ENCODE results near the gene FBN1. TPM values are rescaled to one million over a fixed set of nuclear protein-coding genes. Genes with fewer than 3 reads are reported as not detected.
A peak's percentile ranks its signal among the peaks of the same experiment; 100 is the strongest.

Gene FBN1
- total RNA-seq, 8 experiments from 2014 or later = 3.4 to 777 (median 10.1) TPM

DNA sequence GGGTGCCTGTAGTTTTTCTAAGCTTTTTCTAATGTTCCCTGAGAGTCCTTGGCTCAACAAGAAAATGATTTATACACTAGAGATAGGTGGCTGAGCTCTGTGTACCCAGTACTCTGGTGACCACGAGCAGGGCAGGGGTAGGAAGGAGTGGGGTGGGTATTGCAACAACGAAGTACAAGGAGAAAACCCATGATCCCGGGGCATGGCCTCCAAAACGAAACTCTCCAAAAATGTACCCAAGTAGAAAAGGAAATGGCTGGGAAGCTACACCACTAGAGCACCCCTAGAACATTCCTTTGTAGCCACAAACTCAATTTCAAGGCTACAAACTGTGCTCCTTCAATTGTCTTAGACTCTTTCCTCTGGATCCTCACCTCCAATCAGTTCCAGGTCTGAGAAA, 175.4 kb downstream of the FBN1 start:
- ATAC-seq (replicated peaks in 6 of 8) = no peak
- in situ Hi-C loops (cut with MboI; ENCODE audit: low pct_unique_long_range_greater_than_20kb in 2 of 9, low sequenced_read_pairs in 9 of 9, unreplicated experiment in 9 of 9) = no loop called here
- no peak overlapping the region for H3K27ac ChIP-seq
- no peaks in the 10 kb centered on the region for H3K4me1 ChIP-seq (replicated peaks in 1 of 2)
- no peak overlapping the region for H3K4me3 ChIP-seq
- 90 to 96% methylated on average over 2 to 4 of the region's 4 CpGs; no CpG with 5 or more reads in 8 of the 10 experiments for WGBS, 10 experiments

DNA sequence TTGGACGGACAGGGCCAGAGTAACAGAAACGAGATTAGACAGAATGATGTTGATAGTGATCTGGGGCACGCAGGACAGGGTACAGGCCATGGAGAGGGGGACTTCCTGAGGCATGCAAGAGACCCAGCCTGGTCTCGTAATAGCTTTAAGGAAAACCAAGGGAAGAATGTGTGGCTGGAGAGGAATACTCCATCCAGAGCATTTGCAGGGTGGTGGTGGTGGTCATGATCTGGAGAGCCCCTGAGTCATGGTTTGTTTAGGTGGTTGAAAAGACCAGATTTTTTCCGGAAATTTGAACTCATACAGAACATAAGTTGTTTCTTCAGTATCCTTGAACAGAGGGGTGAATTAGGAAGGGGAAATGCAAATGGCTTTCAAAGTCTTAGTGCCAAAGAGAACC, 175.8 kb downstream of the FBN1 start:
- H3K4me3 ChIP-seq = no peak overlapping the region
- in situ Hi-C loops (cut with MboI; ENCODE audit: low pct_unique_long_range_greater_than_20kb in 2 of 9, low sequenced_read_pairs in 9 of 9, unreplicated experiment in 9 of 9) = no loop called here
- no peak overlapping the region for H3K27ac ChIP-seq
- no peak for ATAC-seq (replicated peaks in 6 of 8)
- WGBS, 10 experiments = 83 to 100% (median 93%) methylated on average over 2 to 4 of the region's 5 CpGs; no CpG with 5 or more reads in 4 of the 10 experiments
- no peaks in the 10 kb centered on the region for H3K4me1 ChIP-seq (replicated peaks in 1 of 2)

DNA sequence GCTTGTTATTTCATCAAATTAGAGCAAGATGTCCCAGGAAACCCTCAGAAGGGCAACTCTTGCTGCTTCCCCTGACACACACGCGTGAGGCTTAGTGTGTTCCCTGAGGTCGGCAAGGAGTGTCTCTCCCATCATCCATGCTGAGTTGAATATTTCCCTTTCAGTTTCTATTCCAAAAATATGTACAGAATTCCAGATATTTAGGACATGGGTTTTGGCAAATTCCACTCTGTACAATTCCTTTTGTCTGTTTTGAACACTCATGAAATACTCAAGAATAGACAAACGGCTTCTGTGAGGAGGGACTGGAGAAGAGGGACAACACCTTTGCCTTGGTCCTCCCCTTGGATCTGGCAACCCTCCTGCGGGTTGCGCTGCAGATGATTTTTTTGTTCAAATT, 176.2 kb downstream of the FBN1 start:
- no peak overlapping the region for H3K27ac ChIP-seq
- in situ Hi-C loops (cut with MboI; ENCODE audit: low pct_unique_long_range_greater_than_20kb in 2 of 9, low sequenced_read_pairs in 9 of 9, unreplicated experiment in 9 of 9) = no loop called here

DNA sequence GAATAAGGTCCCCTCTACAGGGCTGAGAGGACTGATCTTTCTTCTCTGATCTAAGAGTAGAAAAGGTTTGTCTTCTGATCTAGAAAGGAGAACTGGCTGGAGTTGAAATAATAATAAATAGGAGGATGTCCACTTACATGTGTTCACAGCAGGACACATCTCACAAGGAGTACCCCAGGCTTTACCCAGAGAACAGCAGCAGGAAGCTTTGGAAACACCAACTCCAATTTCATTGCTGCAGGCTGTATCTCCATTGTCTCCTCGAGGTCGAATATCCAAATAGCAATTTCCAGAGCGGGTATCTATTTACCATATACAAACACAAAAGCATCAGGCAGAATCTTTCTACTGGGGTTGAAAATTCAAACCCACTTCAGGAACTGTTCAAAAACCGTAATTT, 177.7 kb downstream of the FBN1 start:
- ATAC-seq (replicated peaks in 6 of 8) = peak in 1 of 8 experiments; percentile 12
- in situ Hi-C loops (cut with MboI; ENCODE audit: low pct_unique_long_range_greater_than_20kb in 2 of 9, low sequenced_read_pairs in 9 of 9, unreplicated experiment in 9 of 9) = no loop called here

More for the DNA sequence above, 176.2 kb downstream of the FBN1 start:
- H3K4me3 ChIP-seq = no peak overlapping the region
- no peaks in the 10 kb centered on the region for H3K4me1 ChIP-seq (replicated peaks in 1 of 2)
- 92 to 100% (median 95%) methylated on average over 1 to 6 of the region's 6 CpGs; no CpG with 5 or more reads in 2 of the 10 experiments for WGBS, 10 experiments
- no peak for ATAC-seq (replicated peaks in 6 of 8)

DNA sequence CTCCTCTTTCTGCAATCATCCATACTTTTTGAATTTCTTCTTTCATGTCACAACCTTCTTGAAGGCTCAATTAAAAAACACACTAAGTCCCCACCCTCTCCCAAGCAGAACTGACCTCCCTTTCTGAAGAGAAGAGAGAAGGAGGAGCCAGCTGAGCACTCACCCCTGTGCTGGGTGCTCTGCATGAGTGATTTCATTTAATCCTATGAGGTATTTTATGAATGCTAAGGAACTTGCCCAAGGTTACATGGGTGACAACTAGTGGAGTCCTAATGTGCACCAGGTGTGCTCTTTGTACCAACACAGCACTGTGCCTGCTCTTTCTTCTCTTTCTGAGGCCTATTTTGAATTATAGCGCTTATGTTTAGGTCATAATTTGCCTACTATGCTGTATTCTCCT, 178.7 kb downstream of the FBN1 start:
- no peak overlapping the region for H3K27ac ChIP-seq
- H3K4me3 ChIP-seq = no peak overlapping the region
- in situ Hi-C loops (cut with MboI; ENCODE audit: low pct_unique_long_range_greater_than_20kb in 2 of 9, low sequenced_read_pairs in 9 of 9, unreplicated experiment in 9 of 9) = no loop called here
- ATAC-seq (replicated peaks in 6 of 8) = peak in 2 of 8 experiments; percentile 51 to 52
- 89 to 100% (median 100%) methylated on average over 1 of the region's 1 CpG; no CpG with 5 or more reads in 2 of the 10 experiments for WGBS, 10 experiments
- H3K4me1 ChIP-seq (replicated peaks in 1 of 2) = no peaks in the 10 kb centered on the region

More for the DNA sequence above, 177.7 kb downstream of the FBN1 start:
- H3K4me1 ChIP-seq (replicated peaks in 1 of 2) = no peaks in the 10 kb centered on the region
- no peak overlapping the region for H3K27ac ChIP-seq
- 20 to 96% (median 71%) methylated on average over 2 to 4 of the region's 4 CpGs; no CpG with 5 or more reads in 2 of the 10 experiments for WGBS, 10 experiments
- no peak overlapping the region for H3K4me3 ChIP-seq

DNA sequence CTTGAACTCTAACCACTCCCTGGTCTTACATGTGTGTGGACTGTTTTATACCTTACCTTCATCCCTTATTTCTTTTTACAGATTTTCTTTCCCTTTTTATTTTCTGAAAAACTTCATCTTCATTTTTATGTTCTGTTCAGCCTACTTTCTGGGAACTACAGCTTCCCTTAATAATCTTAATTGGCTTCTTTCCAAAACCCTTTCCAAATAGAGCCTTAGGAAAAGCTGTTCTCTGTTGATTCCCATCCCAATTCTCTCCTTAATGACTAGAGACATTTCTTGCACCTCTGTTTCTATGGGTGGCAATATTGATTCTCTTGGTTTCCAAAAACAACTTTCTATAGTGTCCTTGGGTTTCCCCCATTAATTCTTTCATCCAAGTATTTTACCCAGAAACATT, 179.4 kb downstream of the FBN1 start:
- no peak for ATAC-seq (replicated peaks in 6 of 8)
- no peak overlapping the region for H3K27ac ChIP-seq

DNA sequence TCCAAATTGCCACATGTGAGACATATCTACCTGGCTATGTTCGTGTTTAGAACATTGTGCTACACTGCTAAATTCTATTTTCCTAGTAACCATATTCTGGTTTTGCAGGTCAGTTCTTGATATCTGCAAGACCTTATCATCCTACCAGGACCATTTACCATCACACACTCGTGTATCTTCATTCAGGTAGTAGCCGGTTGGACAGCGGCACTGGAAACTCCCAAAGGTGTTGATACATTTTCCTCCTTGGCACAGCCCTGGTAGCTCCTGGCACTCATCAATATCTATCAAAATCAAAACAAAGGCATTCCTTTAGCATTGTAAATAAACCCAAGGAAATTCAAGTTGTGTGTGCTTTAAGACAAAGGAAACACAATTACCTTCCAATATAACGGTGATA, 180.1 kb downstream of the FBN1 start:
- no peak overlapping the region for H3K27ac ChIP-seq
- WGBS, 10 experiments = 70 to 100% (median 88%) methylated on average over 2 to 5 of the region's 5 CpGs; no CpG with 5 or more reads in 1 of the 10 experiments
- in situ Hi-C loops (cut with MboI; ENCODE audit: low pct_unique_long_range_greater_than_20kb in 2 of 9, low sequenced_read_pairs in 9 of 9, unreplicated experiment in 9 of 9) = no loop called here

More for the DNA sequence above, 179.4 kb downstream of the FBN1 start:
- Histone ChIP-seq H3K4me1 (replicated peaks in 1 of 2) (no peaks in the 10 kb centered on the region), H3K4me3 (no peak overlapping the region)
- in situ Hi-C loops (cut with MboI; ENCODE audit: low pct_unique_long_range_greater_than_20kb in 2 of 9, low sequenced_read_pairs in 9 of 9, unreplicated experiment in 9 of 9) = no loop called here

DNA sequence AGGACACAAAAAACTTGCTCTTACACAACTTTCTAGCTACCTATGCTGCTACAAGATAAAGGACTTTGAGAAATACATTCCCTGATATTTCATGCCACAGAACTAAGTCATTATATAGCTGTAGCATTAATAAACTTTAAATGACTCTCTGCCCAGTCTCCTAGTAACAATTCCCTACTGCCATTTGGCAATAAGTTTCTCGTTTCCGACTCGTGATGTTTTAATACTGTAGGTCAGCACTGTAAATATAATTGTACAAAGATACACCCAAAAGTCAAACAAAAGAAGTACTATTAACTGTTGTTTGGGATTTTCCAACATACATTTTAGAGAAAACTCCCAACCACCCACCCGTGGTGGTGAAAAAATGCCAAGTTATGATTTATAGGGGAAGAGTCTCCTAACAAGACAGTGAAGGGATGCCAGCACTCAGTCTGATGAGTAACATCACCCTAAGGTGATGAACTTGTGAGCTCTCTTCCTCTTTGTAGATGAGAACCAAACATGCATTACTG, 182.1 kb downstream of the FBN1 start:
- H3K27ac ChIP-seq = no peak overlapping the region
- no peaks in the 10 kb centered on the region for H3K4me1 ChIP-seq (replicated peaks in 1 of 2)
- WGBS, 10 experiments = 71 to 100% (median 88%) methylated on average over 1 to 4 of the region's 4 CpGs; no CpG with 5 or more reads in 2 of the 10 experiments
- no peak overlapping the region for H3K4me3 ChIP-seq
- in situ Hi-C loops (cut with MboI; ENCODE audit: low pct_unique_long_range_greater_than_20kb in 2 of 9, low sequenced_read_pairs in 9 of 9, unreplicated experiment in 9 of 9) = no loop called here
- ATAC-seq (replicated peaks in 6 of 8) = no peak

More for the DNA sequence above, 180.1 kb downstream of the FBN1 start:
- no peak overlapping the region for H3K4me3 ChIP-seq
- ATAC-seq (replicated peaks in 6 of 8) = no peak
- no peaks in the 10 kb centered on the region for H3K4me1 ChIP-seq (replicated peaks in 1 of 2)

DNA sequence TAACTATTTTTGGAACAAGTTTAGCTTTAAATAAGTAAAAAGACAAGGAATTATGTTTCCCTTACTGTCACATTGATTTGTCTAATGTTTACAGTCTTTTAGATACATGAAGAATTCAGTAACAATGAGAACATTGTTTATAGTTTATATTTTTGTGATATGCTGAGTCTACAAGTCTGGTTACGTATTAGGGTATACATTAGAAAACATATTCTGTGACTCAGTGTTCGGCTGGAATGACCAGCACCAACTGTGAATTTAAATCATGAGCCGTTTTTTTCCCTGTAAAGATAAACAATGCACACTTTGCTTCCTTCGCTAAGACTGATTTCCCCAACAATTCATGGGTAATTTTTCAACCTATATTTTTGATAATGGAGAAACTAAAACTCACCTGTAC, 182.8 kb downstream of the FBN1 start:
- Histone ChIP-seq H3K4me3 (no peak overlapping the region), H3K4me1 (replicated peaks in 1 of 2) (no peaks in the 10 kb centered on the region), H3K27ac (no peak overlapping the region)
- 80 to 100% (median 95%) methylated on average over 2 to 4 of the region's 4 CpGs; no CpG with 5 or more reads in 1 of the 10 experiments for WGBS, 10 experiments
- ATAC-seq (replicated peaks in 6 of 8) = no peak
- in situ Hi-C loops (cut with MboI; ENCODE audit: low pct_unique_long_range_greater_than_20kb in 2 of 9, low sequenced_read_pairs in 9 of 9, unreplicated experiment in 9 of 9) = no loop called here

DNA sequence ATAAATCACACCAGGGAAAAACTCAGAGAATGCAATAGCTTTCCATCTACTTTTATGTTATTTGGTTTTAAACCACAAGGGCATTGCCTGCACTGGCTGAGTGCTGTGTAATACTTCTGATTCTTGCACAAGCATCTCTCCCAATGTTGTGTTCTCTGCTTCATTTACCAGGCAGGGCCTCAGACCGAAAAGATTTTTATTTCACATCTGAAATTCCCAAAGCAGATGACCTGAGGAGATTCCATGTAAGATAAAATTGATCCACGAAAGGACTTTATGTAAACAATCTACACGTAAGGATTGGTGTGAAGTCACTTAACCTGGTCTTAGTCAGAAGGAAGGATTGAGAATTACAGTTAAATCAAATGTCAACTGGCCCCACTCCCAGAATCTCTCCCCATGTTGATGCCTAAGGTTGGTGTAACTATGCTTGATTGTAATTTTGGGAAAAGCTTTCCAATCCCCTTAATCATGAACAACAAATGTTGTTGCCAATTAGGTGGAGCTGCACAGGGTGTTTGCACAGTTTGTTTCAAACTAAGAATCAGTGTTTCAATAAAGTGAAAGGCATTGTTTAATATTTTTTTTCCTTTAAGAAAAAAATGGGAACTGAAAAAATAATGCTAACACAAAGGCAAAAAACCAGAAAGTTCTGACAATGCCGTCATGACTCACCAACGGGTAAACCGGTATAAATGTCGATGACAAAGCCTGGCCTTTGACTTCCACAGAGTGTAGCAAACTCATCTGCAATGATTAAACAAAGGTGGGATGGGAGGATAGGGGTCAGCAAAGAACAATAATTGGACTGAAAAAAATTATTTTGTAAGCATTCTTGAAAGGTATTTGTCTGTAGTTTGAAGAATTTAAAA, 185.7 kb downstream of the FBN1 start:
- WGBS, 10 experiments = 4 to 100% (median 85%) methylated on average over 2 to 7 of the region's 7 CpGs; no CpG with 5 or more reads in 1 of the 10 experiments
- peak in 2 of 8 experiments; percentile 10 to 16 for ATAC-seq (replicated peaks in 6 of 8)
- no peaks in the 10 kb centered on the region for H3K4me1 ChIP-seq (replicated peaks in 1 of 2)
- in situ Hi-C loops (cut with MboI; ENCODE audit: low pct_unique_long_range_greater_than_20kb in 2 of 9, low sequenced_read_pairs in 9 of 9, unreplicated experiment in 9 of 9) = no loop called here
- no peak overlapping the region for H3K4me3 ChIP-seq
- H3K27ac ChIP-seq = no peak overlapping the region

DNA sequence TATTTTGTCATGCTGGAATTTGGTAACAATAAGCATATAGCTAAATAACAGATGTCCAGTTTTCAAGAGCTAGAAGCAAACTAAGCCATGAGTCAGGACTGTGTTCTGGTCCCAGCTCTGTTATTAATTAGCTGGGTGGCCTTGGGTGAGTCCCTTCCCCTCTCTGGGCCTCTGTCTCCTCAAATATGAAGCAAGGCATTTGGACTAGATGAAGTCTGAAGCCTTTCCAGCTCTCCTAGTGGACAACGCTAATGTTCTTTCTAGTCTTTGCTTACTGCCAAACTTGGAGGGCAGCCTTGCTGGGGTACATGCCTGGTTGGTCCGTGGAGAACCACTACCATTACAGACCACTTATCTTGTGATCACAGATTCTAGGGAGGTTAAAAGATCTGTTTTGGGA, 186.6 kb downstream of the FBN1 start:
- 29 to 100% (median 94%) methylated on average over 1 to 2 of the region's 2 CpGs; no CpG with 5 or more reads in 3 of the 10 experiments for WGBS, 10 experiments
- ATAC-seq (replicated peaks in 6 of 8) = peak in 2 of 8 experiments; percentile 13 to 14
- in situ Hi-C loops (cut with MboI; ENCODE audit: low pct_unique_long_range_greater_than_20kb in 2 of 9, low sequenced_read_pairs in 9 of 9, unreplicated experiment in 9 of 9) = no loop called here

DNA sequence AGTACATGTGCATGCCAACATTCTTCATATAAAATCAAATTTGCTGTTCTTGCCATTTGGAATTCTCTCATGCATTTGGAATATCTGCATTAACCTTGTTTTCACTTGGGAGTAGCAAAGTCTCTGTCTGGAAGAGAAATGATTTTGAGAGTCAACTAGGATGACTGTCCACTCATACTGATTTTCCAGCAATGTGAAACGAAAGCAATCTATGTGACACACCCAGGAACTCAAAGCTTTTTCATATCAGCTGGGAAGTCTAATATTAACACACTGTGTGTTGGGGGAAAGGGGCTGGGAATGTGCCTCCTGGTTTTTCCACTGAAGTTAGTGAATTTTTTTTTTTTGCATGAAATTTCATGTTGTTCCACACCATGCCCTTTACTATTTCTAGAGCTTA, 189.4 kb downstream of the FBN1 start:
- H3K27ac ChIP-seq = no peak overlapping the region
- WGBS, 10 experiments = 11 to 100% (median 80%) methylated on average over 1 of the region's 1 CpG; no CpG with 5 or more reads in 1 of the 10 experiments
- H3K4me3 ChIP-seq = no peak overlapping the region
- H3K4me1 ChIP-seq (replicated peaks in 1 of 2) = no peaks in the 10 kb centered on the region
- in situ Hi-C loops (cut with MboI; ENCODE audit: low pct_unique_long_range_greater_than_20kb in 2 of 9, low sequenced_read_pairs in 9 of 9, unreplicated experiment in 9 of 9) = no loop called here
- peak in 2 of 8 experiments; percentile 62 to 76 for ATAC-seq (replicated peaks in 6 of 8)

More for the DNA sequence above, 186.6 kb downstream of the FBN1 start:
- no peak overlapping the region for H3K4me3 ChIP-seq
- H3K27ac ChIP-seq = no peak overlapping the region
- H3K4me1 ChIP-seq (replicated peaks in 1 of 2) = no peaks in the 10 kb centered on the region

DNA sequence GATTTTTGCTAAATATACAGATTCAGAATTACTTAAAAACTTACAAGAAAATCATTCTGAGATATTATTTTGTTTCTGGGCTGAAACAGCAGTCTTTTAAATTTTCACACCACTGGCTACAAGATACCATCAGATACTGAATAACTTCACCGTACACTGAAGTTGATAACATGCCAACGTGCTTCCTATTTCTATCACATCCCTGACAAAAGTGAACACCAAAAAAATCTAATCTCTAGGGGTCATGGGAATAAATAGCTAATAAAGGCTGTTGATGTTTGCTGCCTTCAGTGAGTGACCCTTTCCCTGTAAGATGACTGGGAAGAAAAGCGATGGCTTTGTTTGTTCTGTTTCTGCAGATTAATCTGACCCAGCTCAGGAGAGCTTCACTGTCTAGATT, 193.8 kb downstream of the FBN1 start:
- WGBS, 10 experiments = 82 to 100% (median 100%) methylated on average over 1 to 3 of the region's 3 CpGs; no CpG with 5 or more reads in 1 of the 10 experiments
- Histone ChIP-seq H3K4me3 (no peak overlapping the region), H3K27ac (no peak overlapping the region), H3K4me1 (replicated peaks in 1 of 2) (no peaks in the 10 kb centered on the region)
- ATAC-seq (replicated peaks in 6 of 8) = no peak
- in situ Hi-C loops (cut with MboI; ENCODE audit: low pct_unique_long_range_greater_than_20kb in 2 of 9, low sequenced_read_pairs in 9 of 9, unreplicated experiment in 9 of 9) = no loop called here

All from motor neuron (in vitro differentiated cells).